Pancreas (tissue), 10 donors: ENCODE results near the gene MFN2. TPM values are rescaled to one million over a fixed set of nuclear protein-coding genes. Genes with fewer than 3 reads are reported as not detected.
"Not testable (repeated sequence)": the region's sequence is repeated elsewhere in the genome, so short reads cannot be mapped to it uniquely, and the experiment has no call there.

Source experiments
- ATAC-seq, 4 donors: fragments of 200-7000 bp; cut with Tn5 transposase; one replicate each; pipeline versions ENCODE4 v1.8.0 to v1.9.1; 2020; ENCODE audit warnings: mild to moderate bottlenecking in 4 of 4, moderate library complexity in 4 of 4
- DNase-seq, 6 donors: peaks; one replicate each; pipeline ENCODE4 v3.0.0-alpha.2; 2020
- FAIRE-seq: peaks from 2 replicates; lab custom pipeline; 2012; peaks lifted over from hg19 to GRCh38; lab: Jason Lieb, UNC
- H3K27ac ChIP-seq, 4 donors: fragments of 200-600 bp; sonication (generic); 1 replicate in 3 of 4; 2 replicates in 1 of 4; pipeline versions ENCODE4 v1.5.0 to v1.8.0; 2020
- H3K27me3 ChIP-seq, 4 donors: fragments of 200-600 bp; one replicate each; pipeline ENCODE4 v1.8.0; 2021
- H3K36me3 ChIP-seq, 3 donors: fragments of 200-600 bp; sonication (generic) in 1 of 3; one replicate each; pipeline versions ENCODE4 v1.5.0 to v1.8.0; 2020 to 2021
- H3K4me1 ChIP-seq, 3 donors: fragments of 200-600 bp; one replicate each; pipeline ENCODE4 v1.8.0; 2021
- H3K4me3 ChIP-seq, 4 donors: fragments of 200-600 bp; sonication (generic) in 2 of 4; one replicate each; pipeline versions ENCODE4 v1.5.0 to v1.8.0; 2020 to 2021
- H3K9me3 ChIP-seq, 4 donors: fragments of 200-600 bp; one replicate each; pipeline ENCODE4 v1.8.0; 2021
- CTCF ChIP-seq, 4 donors: fragments of 200-600 bp; sonication (generic) in 3 of 4; IDR thresholded peaks; one replicate each; pipeline versions ENCODE4 v1.5.0 to v1.8.0; 2021; ENCODE audit warnings: antibody characterized with exemption in 4 of 4
- WGBS, 2 donors: extraction: QIAGEN DNeasy Blood & Tissue Kit; methylation state at CpG; one replicate each; pipeline ENCODE4 v1.1.7; 2013; 5-methylcytosine and 5-hydroxymethylcytosine counted together
- intact Hi-C, 3 donors: fragments of 100-400 bp; cut with DNase I; formaldehyde crosslinking; loops; one replicate each; pipeline versions ENCODE4 v1.11.1 to v1.14.2; 2022
- polyA plus RNA-seq, 2 donors: library from polyadenylated mRNA; stranded (reverse); fragments of 200-250 nt; gene quantifications; one replicate each; pipeline ENCODE4 v1.2.3, GENCODE V29; 2013
- total RNA-seq, 6 donors: library from RNA; stranded (reverse); fragmentation: NEBNext Ultra II Directional in 4 of 6; extraction: Animal tissue kit (Norgen Biotek cat#: 25700) in 4 of 6; gene quantifications; one replicate each; pipeline versions ENCODE4 v1.2.1 to v1.2.4, GENCODE V29; 2021 to 2023
- donor health status: healthy with polysubstance abuse.
- donor health status: DM: no; HTN: no; CAD: no; lungs with moderate emphysema.
- donor health status: DM: no; HTN: no; CAD: no.
- donor health status: control.
- donor health status: control.
- donor health status: Bipolar disorder and iron deficiency.
- donor health status: DM: yes; HTN: yes; CAD: no.
- donor health status: DM: no; HTN: no; CAD: no.
- donor health status: DM: no; HTN: no; CAD: no.
- donor health status: DM: yes; HTN: yes; CAD: no.

The MFN2 gene
- total and polyA plus RNA-seq, 8 donors = 13.7 to 34.4 (median 24.8) TPM

- Histone ChIP-seq H3K4me3 (no peak overlapping the region), H3K9me3 (no peaks in the 10 kb centered on the region), H3K36me3 (peaks cover 3 to 76% (median 46%) of the 10 kb centered on the region in 3 donors), H3K4me1 (no peaks in the 10 kb centered on the region), H3K27me3 (no peaks in the 10 kb centered on the region), H3K27ac (no peak overlapping the region)
- no peak for FAIRE-seq
- intact Hi-C loops = no loop called here
- WGBS, 2 donors = 90 to 94% methylated on average over 9 of the region's 9 CpGs
- peak in 2 of 6 donors; percentile 7 to 16 for DNase-seq
- ATAC-seq = no peak
- no peak for TF ChIP-seq CTCF (IDR thresholded peaks at IDR 0.05)
These were observed 25.4 kb downstream of the MFN2 start for GRCh38 chr1:12005488-12006166.

DNA sequence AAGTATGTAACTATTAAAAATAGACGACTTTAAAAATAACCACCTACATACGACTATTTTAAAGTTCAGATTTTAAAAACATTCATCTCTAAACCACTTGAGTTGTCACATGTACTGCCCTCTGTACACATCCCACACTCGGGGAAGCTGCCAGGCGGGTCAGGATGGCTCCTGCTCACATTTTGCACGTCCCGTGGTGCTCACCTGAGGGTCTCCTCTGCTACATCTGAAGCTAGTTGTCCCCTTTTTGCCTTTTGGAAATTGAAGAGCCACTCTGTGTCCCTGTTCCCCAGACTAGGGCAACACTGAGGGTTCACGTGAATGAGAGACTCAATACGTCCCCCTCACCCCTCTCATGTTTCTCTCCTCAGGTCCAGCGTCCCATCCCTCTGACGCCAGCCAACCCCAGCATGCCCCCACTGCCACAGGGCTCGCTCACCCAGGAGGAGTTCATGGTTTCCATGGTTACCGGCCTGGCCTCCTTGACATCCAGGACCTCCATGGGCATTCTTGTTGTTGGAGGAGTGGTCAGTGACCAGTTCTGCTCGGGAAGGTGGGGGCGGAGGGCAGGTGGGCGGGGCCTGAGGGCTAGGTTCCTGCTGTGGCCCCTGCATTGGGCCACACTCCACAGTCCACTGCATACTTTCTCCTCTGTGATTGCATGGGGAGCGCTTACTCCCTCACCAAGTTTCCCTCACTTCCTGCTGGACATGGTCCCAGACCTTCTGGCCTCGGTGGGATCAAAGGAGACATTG is 26.1 kb downstream of the MFN2 start:
- H3K4me3 ChIP-seq = no peak overlapping the region
- intact Hi-C loops = no loop called here
- ATAC-seq (no peak), DNase-seq (peak in 2 of 6 donors; percentile 12 to 26), FAIRE-seq (no peak)
- H3K9me3 ChIP-seq = no peaks in the 10 kb centered on the region
- H3K36me3 ChIP-seq = peaks cover 3 to 78% (median 50%) of the 10 kb centered on the region in 3 donors
- WGBS, 2 donors = 90 to 92% methylated on average over 17 of the region's 17 CpGs
- TF ChIP-seq CTCF (IDR thresholded peaks at IDR 0.05) = no peak
- H3K27ac ChIP-seq = no peak overlapping the region
- H3K27me3 ChIP-seq = no peaks in the 10 kb centered on the region
- no peaks in the 10 kb centered on the region for H3K4me1 ChIP-seq

- no peak overlapping the region for H3K27ac ChIP-seq
- WGBS, 2 donors = 92 to 97% methylated on average over 6 of the region's 6 CpGs
- H3K4me3 ChIP-seq = no peak overlapping the region
- intact Hi-C loops = no loop called here
- no peak for FAIRE-seq
- no peaks in the 10 kb centered on the region for H3K9me3 ChIP-seq
- no peaks in the 10 kb centered on the region for H3K4me1 ChIP-seq
- no peak for TF ChIP-seq CTCF (IDR thresholded peaks at IDR 0.05)
- no peak for ATAC-seq
- peak in 2 of 6 donors; percentile 8 to 34 for DNase-seq
- peaks cover 3 to 76% (median 47%) of the 10 kb centered on the region in 3 donors for H3K36me3 ChIP-seq
- no peaks in the 10 kb centered on the region for H3K27me3 ChIP-seq
These were observed 27.0 kb downstream of the MFN2 start for GRCh38 chr1:12007204-12007603.

GRCh38 chr1:12008355-12008754 is 28.1 kb downstream of the MFN2 start:
- FAIRE-seq, H3K27me3 ChIP-seq, H3K4me1 ChIP-seq, H3K4me3 ChIP-seq, H3K9me3 ChIP-seq, ATAC-seq, H3K27ac ChIP-seq, intact Hi-C loops: not testable (repeated sequence)
- H3K36me3 ChIP-seq = peaks cover 3 to 65% (median 46%) of the 10 kb centered on the region in 3 donors
- DNase-seq = peak in 1 of 6 donors; percentile 16
- 97 to 98% methylated on average over 12 to 33 of the region's 33 CpGs for WGBS, 2 donors

DNA sequence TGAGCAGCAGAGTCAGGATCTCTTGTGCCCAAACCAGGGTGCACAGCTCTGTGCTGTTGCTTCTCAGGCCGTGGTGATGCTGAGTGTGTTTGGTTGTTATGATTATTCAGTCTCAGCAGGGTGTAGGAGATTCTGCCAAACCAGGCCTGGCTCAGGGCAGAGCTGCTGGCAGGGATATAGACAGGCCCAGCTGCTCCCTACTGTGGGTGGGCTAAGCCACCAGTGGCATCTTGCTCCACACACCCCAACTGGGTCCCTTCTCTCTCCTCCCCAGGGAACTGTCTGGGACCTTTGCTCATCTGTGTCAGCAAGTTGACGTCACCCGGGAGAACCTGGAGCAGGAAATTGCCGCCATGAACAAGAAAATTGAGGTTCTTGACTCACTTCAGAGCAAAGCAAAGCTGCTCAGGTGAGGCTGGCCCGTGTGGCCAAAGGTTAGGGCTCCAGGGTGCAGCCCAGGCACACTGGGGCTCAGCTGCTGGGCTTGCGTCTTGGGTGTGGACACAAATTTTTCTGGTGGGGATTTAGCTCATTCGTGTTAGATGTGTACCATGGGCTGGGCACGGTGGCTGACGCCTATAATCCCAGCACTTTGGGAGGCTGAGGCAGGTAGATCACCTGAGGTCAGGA is 29.2 kb downstream of the MFN2 start:
- Histone ChIP-seq H3K36me3 (peaks cover 3 to 55% (median 42%) of the 10 kb centered on the region in 3 donors), H3K27ac (no peak overlapping the region), H3K9me3 (no peaks in the 10 kb centered on the region), H3K27me3 (no peaks in the 10 kb centered on the region), H3K4me1 (no peaks in the 10 kb centered on the region), H3K4me3 (no peak overlapping the region)
- FAIRE-seq = no peak
- TF ChIP-seq CTCF (IDR thresholded peaks at IDR 0.05) = no peak
- intact Hi-C loops = no loop called here
- 93 to 95% methylated on average over 9 of the region's 9 CpGs for WGBS, 2 donors
- ATAC-seq = no peak
- peak in 1 of 6 donors; percentile 8 for DNase-seq
